PFSK-1 (cell line): ENCODE data around the gene NRXN3.

ENCODE experiments used
- FOXP2 ChIP-seq: optimal IDR thresholded peaks from 2 replicates; pipeline ENCODE3; 2011; ENCODE audit warnings: borderline replicate concordance, control low read depth, inconsistent platforms; ENCODE audit not compliant: insufficient read depth; ENCODE audit errors: extremely low read length, extremely low read depth
- POLR2AphosphoS5 ChIP-seq: IDR thresholded peaks from 2 replicates; pipeline ENCODE4 v1.6.1; 2012; ENCODE audit warnings: low read depth, mild to moderate bottlenecking, control low read depth, low read length, moderate library complexity
- REST ChIP-seq, 2 experiments: IDR thresholded peaks; 2 replicates each; pipeline versions ENCODE4 v1.6.1 to v1.8.0; 2011 to 2012; ENCODE audit warnings: low read depth in 2 of 2, low read length in 2 of 2, control low read depth in 1 of 2, inconsistent platforms in 1 of 2, mild to moderate bottlenecking in 1 of 2, moderate library complexity in 1 of 2; ENCODE audit not compliant: insufficient read depth in 1 of 2
- SIN3A ChIP-seq: IDR thresholded peaks from 2 replicates; pipeline ENCODE4 v1.6.1; 2012; ENCODE audit warnings: mild to moderate bottlenecking, low read length, moderate library complexity, borderline replicate concordance; ENCODE audit not compliant: insufficient read depth
- TAF1 ChIP-seq: IDR thresholded peaks from 2 replicates; pipeline ENCODE4 v1.6.1; 2012; ENCODE audit warnings: low read length, control low read depth, borderline replicate concordance; ENCODE audit not compliant: insufficient read depth

The NRXN3 gene

GRCh38 chr14:79076428-79076827 lies 906.3 kb downstream of the NRXN3 start:
- TF ChIP-seq SIN3A (no peak), TAF1 (no peak), POLR2AphosphoS5 (no peak), FOXP2 (no peak), REST (IDR thresholded peaks at IDR 0.05; ENCODE audit: insufficient read depth in 1 of 2, low read depth in 2 of 2, low read length in 2 of 2) (no peak)

GRCh38 chr14:79077096-79077495 lies 906.9 kb downstream of the NRXN3 start:
- TF ChIP-seq TAF1 (no peak), REST (IDR thresholded peaks at IDR 0.05; ENCODE audit: insufficient read depth in 1 of 2, low read depth in 2 of 2, low read length in 2 of 2) (no peak), POLR2AphosphoS5 (no peak), FOXP2 (no peak), SIN3A (no peak)

DNA sequence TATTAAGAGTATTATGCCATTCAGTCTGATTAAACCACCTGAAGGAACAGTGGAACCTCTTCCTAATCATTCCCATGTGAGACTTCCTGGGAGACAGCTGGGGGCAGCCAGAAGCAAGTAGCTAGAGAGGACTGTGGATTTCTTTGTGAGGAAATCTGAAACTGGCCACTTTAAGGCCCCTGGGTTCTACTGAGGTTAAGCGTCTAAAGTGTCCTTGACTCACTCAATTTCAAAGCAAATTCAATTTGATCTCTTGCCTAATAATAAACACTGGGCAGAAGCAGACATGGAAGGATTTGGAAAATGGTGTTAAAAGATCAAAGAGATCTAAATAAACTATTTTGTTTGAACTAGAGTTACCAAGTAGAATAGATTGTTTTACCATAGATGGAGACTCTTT lies 909.9 kb downstream of the NRXN3 start:
- no peak for TF ChIP-seq TAF1
- no peak for TF ChIP-seq SIN3A
- TF ChIP-seq FOXP2: no peak
- no peak for TF ChIP-seq POLR2AphosphoS5

- TF ChIP-seq FOXP2: no peak
- no peak for TF ChIP-seq POLR2AphosphoS5
- no peak for TF ChIP-seq TAF1
- no peak for TF ChIP-seq REST (IDR thresholded peaks at IDR 0.05; ENCODE audit: insufficient read depth in 1 of 2, low read depth in 2 of 2, low read length in 2 of 2)
- TF ChIP-seq SIN3A: no peak
Measured at GRCh38 chr14:79082883-79083282, 912.7 kb downstream of the NRXN3 start.

GRCh38 chr14:79083356-79083755 lies 913.2 kb downstream of the NRXN3 start:
- TF ChIP-seq SIN3A (no peak), TAF1 (no peak), POLR2AphosphoS5 (no peak), FOXP2 (no peak), REST (IDR thresholded peaks at IDR 0.05; ENCODE audit: insufficient read depth in 1 of 2, low read depth in 2 of 2, low read length in 2 of 2) (no peak)

DNA sequence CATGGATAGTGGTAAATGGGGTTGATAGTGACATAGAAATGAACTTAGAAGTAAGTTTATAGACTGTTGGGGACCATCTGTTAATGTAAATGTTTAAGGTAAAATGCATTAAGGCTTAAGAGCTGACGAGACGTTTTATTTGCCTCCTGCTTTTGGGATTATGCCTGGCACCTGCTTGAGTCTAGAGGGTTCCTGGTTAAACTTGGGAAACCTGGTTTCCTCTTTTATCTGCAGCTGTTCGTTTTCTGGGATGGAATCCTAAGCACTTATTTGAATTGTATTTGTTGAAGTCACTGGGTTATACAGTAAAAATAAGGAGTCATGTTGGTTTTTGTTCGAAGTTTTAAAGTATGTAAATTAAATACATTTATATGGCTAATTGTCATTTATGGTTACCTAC lies 914.7 kb downstream of the NRXN3 start:
- TF ChIP-seq POLR2AphosphoS5 (no peak), TAF1 (no peak), SIN3A (no peak), REST (IDR thresholded peaks at IDR 0.05; ENCODE audit: insufficient read depth in 1 of 2, low read depth in 2 of 2, low read length in 2 of 2) (no peak), FOXP2 (no peak)
